Measurements from ENCODE around the gene RYR2. TPM values are rescaled to one million over a fixed set of nuclear protein-coding genes. Genes with fewer than 3 reads are reported as not detected.

RYR2 gene
- total and polyA plus RNA-seq, 2 of the 8 experiments (the other 6 are each of a cell fraction or from before 2014, with no cell fraction given) = 1.3 to 4.4 TPM

- Histone ChIP-seq H4K20me1 (replicated peaks in 1 of 2; ENCODE audit: control insufficient read depth in 1 of 2, insufficient read depth in 2 of 2, low read length in 2 of 2) (no peaks in the 10 kb centered on the region), H2BK15ac (ENCODE audit: low read length) (no peak overlapping the region), H2BK12ac (ENCODE audit: low read depth, low read length) (no peak overlapping the region), H3K4me3 (ENCODE audit: extremely low read depth in 1 of 4, insufficient read depth in 2 of 4, low read depth in 3 of 4, low read length in 4 of 4) (no peak overlapping the region), H3K4me2 (ENCODE audit: insufficient read depth in 1 of 2, low read depth in 2 of 2, low read length in 2 of 2) (no peak overlapping the region), H3K9me3 (ENCODE audit: insufficient read depth in 2 of 2, low read depth in 1 of 2, low read length in 1 of 2) (0 out of 4 replicates have a peak, but pooled peaks cover 0 to 3% of the 10 kb centered on the region in 2 experiments), H2AFZ (ENCODE audit: low read length) (no peak overlapping the region), H3K56ac (replicated peaks; ENCODE audit: insufficient read length, low read depth, low read length) (no peak overlapping the region), H3K9ac (replicated peaks in 1 of 4; ENCODE audit: extremely low read depth in 1 of 4, low read depth in 3 of 4, low read length in 3 of 4) (no peak overlapping the region), H2AK5ac (ENCODE audit: low read depth, low read length) (no peak overlapping the region), H3K18ac (ENCODE audit: extremely low read depth, low read length) (no peak overlapping the region), H2BK20ac (ENCODE audit: low read length) (no peak overlapping the region), H4K91ac (replicated peaks; ENCODE audit: insufficient read length, low read length) (no peak overlapping the region), H3K36me3 (ENCODE audit: control insufficient read depth in 2 of 4, insufficient read depth in 4 of 4, low read length in 3 of 4) (no peaks in the 10 kb centered on the region), H3K23ac (ENCODE audit: insufficient read length) (no peak overlapping the region), H3K4ac (replicated peaks; ENCODE audit: insufficient read length, low read depth, low read length) (no peak overlapping the region), H3K27me3 (replicated peaks in 1 of 4; ENCODE audit: control insufficient read depth in 3 of 4, extremely low read depth in 1 of 4, insufficient read depth in 3 of 4, low read length in 3 of 4) (no peaks in the 10 kb centered on the region), H2BK120ac (replicated peaks; ENCODE audit: low read depth, low read length) (no peak overlapping the region), H4K8ac (ENCODE audit: extremely low read depth, insufficient read depth, low read length) (no peak overlapping the region), H3K79me1 (ENCODE audit: low read depth, low read length) (no peaks in the 10 kb centered on the region), H4K5ac (ENCODE audit: insufficient read length, low read depth, low read length) (no peak overlapping the region), H3K27ac (ENCODE audit: low read depth, low read length) (no peak overlapping the region), H2BK5ac (ENCODE audit: low read depth, low read length) (no peak overlapping the region), H3K14ac (ENCODE audit: insufficient read length) (no peak overlapping the region), H3K79me2 (ENCODE audit: control insufficient read depth in 1 of 2, insufficient read depth in 2 of 2, low read length in 2 of 2) (no peaks in the 10 kb centered on the region), H3K4me1 (replicated peaks in 1 of 4; ENCODE audit: control insufficient read depth in 3 of 4, insufficient read depth in 4 of 4, low read length in 3 of 4) (peaks cover 0 to 9% (median 7%) of the 10 kb centered on the region in 4 experiments; a peak in 6 of 7 replicates), H3K23me2 (ENCODE audit: low read depth, low read length) (no peaks in the 10 kb centered on the region)
- POLR2A ChIA-PET (ENCODE audit: partially characterized antibody) = no interaction called here
- DNase-seq (ENCODE audit: low read depth in 1 of 2, low spot score in 2 of 2) (no peak), FAIRE-seq (no peak)
- CTCF ChIA-PET (ENCODE audit: partially characterized antibody) = interaction anchor here (1.3 kb wide), 1 partner anchor 43 kb away, joined by 4 read pairs; no protein-coding TSS in a partner anchor
- WGBS, 2 experiments (ENCODE audit: extremely low coverage in 1 of 2, insufficient coverage in 1 of 2, insufficient read length in 1 of 2, insufficient replicate concordance in 2 of 2, low coverage in 1 of 2, low lambda C conversion rate in 2 of 2, missing lambda C conversion rate in 1 of 2) = 93% methylated on average over 7 of the region's 7 CpGs; no CpG with 5 or more reads in 1 of the 2 experiments
- TF ChIP-seq SIRT6 (IDR thresholded peaks at IDR 0.05; ENCODE audit: low read length) (no peak), EGR1 (IDR thresholded peaks at IDR 0.05; ENCODE audit: borderline replicate concordance, low read depth, low read length) (no peak), POU5F1 (IDR thresholded peaks at IDR 0.05; ENCODE audit: low read depth, low read length) (no peak), BCL11A (IDR thresholded peaks at IDR 0.05; ENCODE audit: low read depth in 2 of 2, low read length in 2 of 2) (no peak), KDM1A (IDR thresholded peaks at IDR 0.05; ENCODE audit: borderline replicate concordance, low read length) (no peak), ASH2L (IDR thresholded peaks at IDR 0.05; ENCODE audit: low read length) (no peak), CREB1 (IDR thresholded peaks at IDR 0.05) (no peak), TEAD4 (IDR thresholded peaks at IDR 0.05; ENCODE audit: low read depth, low read length) (no peak), EZH2 (IDR thresholded peaks at IDR 0.05; ENCODE audit: low read depth, low read length, severe bottlenecking) (no peak), ZNF274 (IDR thresholded peaks at IDR 0.05; ENCODE audit: borderline replicate concordance, extremely low read depth, low read length) (no peak), POLR2A (IDR thresholded peaks at IDR 0.05; ENCODE audit: control extremely low read depth in 1 of 2, low read depth in 2 of 2, low read length in 2 of 2) (no peak), MAX (IDR thresholded peaks at IDR 0.05) (no peak), NRF1 (IDR thresholded peaks at IDR 0.05; ENCODE audit: low read depth, low read length) (no peak), RFX5 (IDR thresholded peaks at IDR 0.05; ENCODE audit: borderline replicate concordance, low read depth, low read length) (no peak), RNF2 (IDR thresholded peaks at IDR 0.05; ENCODE audit: borderline replicate concordance, low read depth, low read length, missing control alignments, poor library complexity, severe bottlenecking) (no peak), SP4 (IDR thresholded peaks at IDR 0.05; ENCODE audit: low read length) (no peak)
Measured at GRCh38 chr1:237857455-237857854, 815.5 kb downstream of the RYR2 start.
